Measurements from ENCODE around the gene DGUOK.

DNA sequence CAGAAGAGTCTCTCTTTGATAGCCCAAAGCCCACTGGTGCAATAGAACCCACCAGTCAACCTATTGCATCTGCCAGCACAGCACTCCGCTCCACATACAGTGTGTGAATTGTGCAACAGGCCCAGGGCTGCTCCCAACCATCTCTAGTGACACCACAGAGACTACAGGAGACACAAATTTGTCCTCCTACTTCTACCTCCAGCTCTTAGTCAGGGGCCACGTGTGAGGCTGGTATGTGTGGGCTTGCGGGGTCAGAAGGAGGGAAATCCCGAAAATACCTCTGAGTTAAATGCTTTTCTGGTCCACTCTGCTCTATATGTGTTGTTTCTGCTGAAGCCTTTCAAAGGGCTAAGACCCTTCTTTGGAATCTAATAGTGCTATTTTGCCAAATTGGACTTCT, 18.0 kb downstream of the DGUOK start:
- TF ChIP-seq RCOR1 (IDR thresholded peaks at IDR 0.05; ENCODE audit: insufficient replicate concordance, low read length) (no peak), FOS (IDR thresholded peaks at IDR 0.05; ENCODE audit: low read depth, low read length) (no peak), MAFK (IDR thresholded peaks at IDR 0.05; ENCODE audit: low read depth, low read length) (no peak), POLR2A (IDR thresholded peaks at IDR 0.05; ENCODE audit: low read depth, low read length) (no peak)
- TF ChIP-seq, protein P1, sequence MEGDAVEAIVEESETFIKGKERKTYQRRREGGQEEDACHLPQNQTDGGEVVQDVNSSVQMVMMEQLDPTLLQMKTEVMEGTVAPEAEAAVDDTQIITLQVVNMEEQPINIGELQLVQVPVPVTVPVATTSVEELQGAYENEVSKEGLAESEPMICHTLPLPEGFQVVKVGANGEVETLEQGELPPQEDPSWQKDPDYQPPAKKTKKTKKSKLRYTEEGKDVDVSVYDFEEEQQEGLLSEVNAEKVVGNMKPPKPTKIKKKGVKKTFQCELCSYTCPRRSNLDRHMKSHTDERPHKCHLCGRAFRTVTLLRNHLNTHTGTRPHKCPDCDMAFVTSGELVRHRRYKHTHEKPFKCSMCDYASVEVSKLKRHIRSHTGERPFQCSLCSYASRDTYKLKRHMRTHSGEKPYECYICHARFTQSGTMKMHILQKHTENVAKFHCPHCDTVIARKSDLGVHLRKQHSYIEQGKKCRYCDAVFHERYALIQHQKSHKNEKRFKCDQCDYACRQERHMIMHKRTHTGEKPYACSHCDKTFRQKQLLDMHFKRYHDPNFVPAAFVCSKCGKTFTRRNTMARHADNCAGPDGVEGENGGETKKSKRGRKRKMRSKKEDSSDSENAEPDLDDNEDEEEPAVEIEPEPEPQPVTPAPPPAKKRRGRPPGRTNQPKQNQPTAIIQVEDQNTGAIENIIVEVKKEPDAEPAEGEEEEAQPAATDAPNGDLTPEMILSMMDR (conservative IDR thresholded peaks at IDR 0.05; ENCODE audit: low read depth, low read length) = no peak
- TF ChIP-seq, protein P2, sequence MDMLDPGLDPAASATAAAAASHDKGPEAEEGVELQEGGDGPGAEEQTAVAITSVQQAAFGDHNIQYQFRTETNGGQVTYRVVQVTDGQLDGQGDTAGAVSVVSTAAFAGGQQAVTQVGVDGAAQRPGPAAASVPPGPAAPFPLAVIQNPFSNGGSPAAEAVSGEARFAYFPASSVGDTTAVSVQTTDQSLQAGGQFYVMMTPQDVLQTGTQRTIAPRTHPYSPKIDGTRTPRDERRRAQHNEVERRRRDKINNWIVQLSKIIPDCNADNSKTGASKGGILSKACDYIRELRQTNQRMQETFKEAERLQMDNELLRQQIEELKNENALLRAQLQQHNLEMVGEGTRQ (IDR thresholded peaks at IDR 0.05; ENCODE audit: low read depth, low read length) = no peak

Measured in IMR-90 (cell line).